PFSK-1 (cell line): ENCODE measurements around the gene DACH1.

Experiments
- TAF1 ChIP-seq: IDR thresholded peaks from 2 replicates; pipeline ENCODE4 v1.6.1; 2012; ENCODE audit warnings: low read length, control low read depth, borderline replicate concordance; ENCODE audit not compliant: insufficient read depth
- TF ChIP-seq, protein P1 (sequence below), 2 experiments: IDR thresholded peaks; 2 replicates each; pipeline versions ENCODE4 v1.6.1 to v1.8.0; 2011 to 2012; ENCODE audit warnings: low read depth in 2 of 2, low read length in 2 of 2, control low read depth in 1 of 2, inconsistent platforms in 1 of 2, mild to moderate bottlenecking in 1 of 2, moderate library complexity in 1 of 2; ENCODE audit not compliant: insufficient read depth in 1 of 2

DNA sequence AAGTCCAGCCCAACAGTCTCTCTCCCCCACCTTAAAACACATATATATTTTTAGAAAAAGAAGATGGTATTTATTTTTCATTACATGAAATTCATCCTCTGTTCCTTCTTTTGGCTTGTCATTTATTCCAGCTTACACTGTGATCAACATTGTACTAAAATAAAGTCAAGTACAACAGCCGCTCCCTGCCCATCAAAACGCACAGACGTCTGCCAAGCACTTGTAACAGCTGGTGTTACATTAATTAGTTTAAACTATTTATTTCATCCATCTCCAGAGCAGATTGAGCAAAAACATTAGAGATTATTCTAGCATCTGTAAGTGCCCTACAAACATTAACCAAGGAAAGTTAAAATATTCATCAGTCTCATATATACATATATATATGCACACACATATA is 350.5 kb downstream of the DACH1 start:
- TF ChIP-seq TAF1: no peak
- TF ChIP-seq, protein P1, sequence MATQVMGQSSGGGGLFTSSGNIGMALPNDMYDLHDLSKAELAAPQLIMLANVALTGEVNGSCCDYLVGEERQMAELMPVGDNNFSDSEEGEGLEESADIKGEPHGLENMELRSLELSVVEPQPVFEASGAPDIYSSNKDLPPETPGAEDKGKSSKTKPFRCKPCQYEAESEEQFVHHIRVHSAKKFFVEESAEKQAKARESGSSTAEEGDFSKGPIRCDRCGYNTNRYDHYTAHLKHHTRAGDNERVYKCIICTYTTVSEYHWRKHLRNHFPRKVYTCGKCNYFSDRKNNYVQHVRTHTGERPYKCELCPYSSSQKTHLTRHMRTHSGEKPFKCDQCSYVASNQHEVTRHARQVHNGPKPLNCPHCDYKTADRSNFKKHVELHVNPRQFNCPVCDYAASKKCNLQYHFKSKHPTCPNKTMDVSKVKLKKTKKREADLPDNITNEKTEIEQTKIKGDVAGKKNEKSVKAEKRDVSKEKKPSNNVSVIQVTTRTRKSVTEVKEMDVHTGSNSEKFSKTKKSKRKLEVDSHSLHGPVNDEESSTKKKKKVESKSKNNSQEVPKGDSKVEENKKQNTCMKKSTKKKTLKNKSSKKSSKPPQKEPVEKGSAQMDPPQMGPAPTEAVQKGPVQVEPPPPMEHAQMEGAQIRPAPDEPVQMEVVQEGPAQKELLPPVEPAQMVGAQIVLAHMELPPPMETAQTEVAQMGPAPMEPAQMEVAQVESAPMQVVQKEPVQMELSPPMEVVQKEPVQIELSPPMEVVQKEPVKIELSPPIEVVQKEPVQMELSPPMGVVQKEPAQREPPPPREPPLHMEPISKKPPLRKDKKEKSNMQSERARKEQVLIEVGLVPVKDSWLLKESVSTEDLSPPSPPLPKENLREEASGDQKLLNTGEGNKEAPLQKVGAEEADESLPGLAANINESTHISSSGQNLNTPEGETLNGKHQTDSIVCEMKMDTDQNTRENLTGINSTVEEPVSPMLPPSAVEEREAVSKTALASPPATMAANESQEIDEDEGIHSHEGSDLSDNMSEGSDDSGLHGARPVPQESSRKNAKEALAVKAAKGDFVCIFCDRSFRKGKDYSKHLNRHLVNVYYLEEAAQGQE (IDR thresholded peaks at IDR 0.05; ENCODE audit: insufficient read depth in 1 of 2, low read depth in 2 of 2, low read length in 2 of 2): no peak
